KMS-11 (cell line): ENCODE results near the gene ACRV1.

Source experiments
- H2AFZ ChIP-seq: fragments of 200-600 bp; sonication (generic); 2 replicates; pipeline ENCODE4 v1.6.1; 2016; ENCODE audit warnings: antibody characterized with exemption, mixed run types, low read depth
- H3K27ac ChIP-seq: fragments of 200-600 bp; sonication (generic); 2 replicates; pipeline ENCODE4 v1.6.1; 2016; ENCODE audit warnings: mild to moderate bottlenecking, mixed run types
- H3K27me3 ChIP-seq: fragments of 200-600 bp; sonication (generic); 2 replicates; pipeline ENCODE4 v1.6.1; 2017; ENCODE audit warnings: mild to moderate bottlenecking, low read depth, mixed run types, moderate library complexity; ENCODE audit not compliant: insufficient read depth
- H3K36me3 ChIP-seq: fragments of 200-600 bp; sonication (generic); 2 replicates; pipeline ENCODE4 v1.6.1; 2017; ENCODE audit warnings: mild to moderate bottlenecking, mixed run types; ENCODE audit not compliant: insufficient read depth
- H3K4me1 ChIP-seq: fragments of 200-600 bp; sonication (generic); 2 replicates; pipeline ENCODE4 v1.6.1; 2016; ENCODE audit warnings: mild to moderate bottlenecking, low read depth, mixed run types; ENCODE audit not compliant: poor library complexity, severe bottlenecking
- H3K4me2 ChIP-seq: fragments of 200-600 bp; sonication (generic); 2 replicates; pipeline ENCODE4 v1.7.0; 2016; ENCODE audit warnings: mild to moderate bottlenecking, mixed run types
- H3K4me3 ChIP-seq: fragments of 200-600 bp; sonication (generic); IDR thresholded peaks from 2 replicates; pipeline ENCODE4 v1.6.1; 2017; ENCODE audit warnings: low read depth, low read length, mixed read lengths; ENCODE audit not compliant: insufficient read depth
- H3K79me2 ChIP-seq: fragments of 200-600 bp; sonication (generic); 2 replicates; pipeline ENCODE4 v1.6.1; 2016; ENCODE audit warnings: low read depth, mixed run types; ENCODE audit not compliant: insufficient read depth
- H3K9ac ChIP-seq: fragments of 200-600 bp; sonication (generic); 2 replicates; pipeline ENCODE4 v1.6.1; 2016; ENCODE audit warnings: mild to moderate bottlenecking, mixed run types
- H4K20me1 ChIP-seq: fragments of 200-600 bp; sonication (generic); 2 replicates; pipeline ENCODE4 v1.6.1; 2016; ENCODE audit warnings: mild to moderate bottlenecking, mixed run types; ENCODE audit not compliant: insufficient read depth
- TF ChIP-seq, protein P1 (sequence below): fragments of 200-600 bp; sonication (generic); conservative IDR thresholded peaks from 2 replicates; pipeline ENCODE4 v1.6.1; 2017; ENCODE audit warnings: low read depth, mild to moderate bottlenecking, antibody characterized with exemption, low read length, moderate library complexity, mixed read lengths

Gene ACRV1

DNA sequence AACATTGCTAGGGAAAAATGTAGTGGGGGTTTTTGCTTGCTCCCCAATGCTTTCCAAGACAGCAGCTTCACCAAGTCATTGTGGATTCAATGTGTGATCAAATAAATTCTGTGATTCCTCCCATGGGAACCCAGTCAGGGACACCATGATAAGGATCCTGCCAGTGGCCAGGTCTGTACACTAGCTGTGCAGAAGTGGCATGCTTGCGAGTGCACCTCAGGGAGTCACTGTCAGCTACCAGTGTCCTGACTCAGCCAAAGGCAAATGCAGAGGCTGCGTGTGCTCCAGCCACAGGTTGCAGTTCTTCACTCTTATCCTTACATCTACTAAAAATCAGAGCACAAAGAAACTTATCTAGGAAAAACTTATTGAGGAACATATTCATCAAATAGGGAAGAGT, 9.4 kb upstream of the ACRV1 start:
- no peak overlapping the region for H3K4me3 ChIP-seq
- no peaks in the 10 kb centered on the region for H3K27me3 ChIP-seq
- H2AFZ ChIP-seq, result no peak overlapping the region
- H3K4me1 ChIP-seq, result no peaks in the 10 kb centered on the region
- H3K36me3 ChIP-seq, result no peaks in the 10 kb centered on the region
- H3K27ac ChIP-seq, result no peak overlapping the region
- no peaks in the 10 kb centered on the region for H4K20me1 ChIP-seq
- H3K9ac ChIP-seq, result no peak overlapping the region
- H3K4me2 ChIP-seq, result no peak overlapping the region
- TF ChIP-seq, protein P1, sequence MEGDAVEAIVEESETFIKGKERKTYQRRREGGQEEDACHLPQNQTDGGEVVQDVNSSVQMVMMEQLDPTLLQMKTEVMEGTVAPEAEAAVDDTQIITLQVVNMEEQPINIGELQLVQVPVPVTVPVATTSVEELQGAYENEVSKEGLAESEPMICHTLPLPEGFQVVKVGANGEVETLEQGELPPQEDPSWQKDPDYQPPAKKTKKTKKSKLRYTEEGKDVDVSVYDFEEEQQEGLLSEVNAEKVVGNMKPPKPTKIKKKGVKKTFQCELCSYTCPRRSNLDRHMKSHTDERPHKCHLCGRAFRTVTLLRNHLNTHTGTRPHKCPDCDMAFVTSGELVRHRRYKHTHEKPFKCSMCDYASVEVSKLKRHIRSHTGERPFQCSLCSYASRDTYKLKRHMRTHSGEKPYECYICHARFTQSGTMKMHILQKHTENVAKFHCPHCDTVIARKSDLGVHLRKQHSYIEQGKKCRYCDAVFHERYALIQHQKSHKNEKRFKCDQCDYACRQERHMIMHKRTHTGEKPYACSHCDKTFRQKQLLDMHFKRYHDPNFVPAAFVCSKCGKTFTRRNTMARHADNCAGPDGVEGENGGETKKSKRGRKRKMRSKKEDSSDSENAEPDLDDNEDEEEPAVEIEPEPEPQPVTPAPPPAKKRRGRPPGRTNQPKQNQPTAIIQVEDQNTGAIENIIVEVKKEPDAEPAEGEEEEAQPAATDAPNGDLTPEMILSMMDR, result no peak
- H3K79me2 ChIP-seq, result no peaks in the 10 kb centered on the region

DNA sequence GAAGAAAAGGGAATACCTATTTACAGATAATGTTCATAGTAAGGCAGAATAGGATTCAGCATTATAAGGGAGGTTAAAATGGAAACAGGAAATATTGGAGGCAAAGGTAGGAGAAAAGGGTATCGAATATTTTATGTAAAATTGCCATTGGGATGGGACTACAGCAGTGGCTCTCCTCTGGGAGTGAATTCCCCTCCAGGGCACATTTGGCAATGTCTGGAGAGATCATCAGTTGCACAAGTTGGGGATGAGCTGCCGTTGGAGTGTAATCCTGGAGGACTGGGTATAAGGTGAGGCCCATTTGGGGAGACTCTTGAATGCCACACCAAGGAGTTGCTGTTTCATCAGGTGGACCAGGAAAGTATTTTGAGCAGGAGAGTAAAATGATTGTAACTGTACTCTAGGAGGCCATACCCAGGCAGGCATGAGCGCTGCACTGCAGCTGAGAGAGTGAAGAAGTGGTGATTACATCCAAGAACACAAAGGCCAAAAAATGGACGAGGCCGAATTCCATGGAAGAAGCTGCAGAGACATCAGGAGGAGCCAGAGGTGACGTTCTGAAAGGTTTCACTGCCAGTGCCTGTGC, 8.7 kb upstream of the ACRV1 start:
- Histone ChIP-seq H3K36me3 (no peaks in the 10 kb centered on the region), H3K27me3 (no peaks in the 10 kb centered on the region), H3K9ac (no peak overlapping the region), H3K27ac (no peak overlapping the region), H3K4me2 (no peak overlapping the region), H3K79me2 (no peaks in the 10 kb centered on the region), H3K4me3 (no peak overlapping the region), H4K20me1 (no peaks in the 10 kb centered on the region), H2AFZ (no peak overlapping the region), H3K4me1 (no peaks in the 10 kb centered on the region)
- TF ChIP-seq, protein P1, result no peak

DNA sequence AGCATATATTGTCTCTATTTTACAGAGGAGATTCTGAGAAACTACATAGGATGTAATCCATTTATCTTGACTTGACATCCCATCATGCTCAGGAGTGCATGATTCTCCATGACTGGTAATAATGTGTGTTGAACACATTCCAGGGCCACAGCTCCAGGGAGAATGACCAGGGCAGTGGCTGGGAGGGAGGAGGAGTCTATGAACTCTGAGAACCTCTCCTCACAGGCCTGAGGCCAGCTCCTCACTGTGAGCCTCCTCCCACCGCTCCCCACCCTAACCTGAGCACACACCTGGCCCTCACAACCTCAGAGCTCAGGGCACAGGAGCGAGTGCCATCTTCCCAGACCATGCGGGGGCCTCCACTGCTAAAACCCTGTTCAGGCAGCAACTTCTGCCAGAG, 8.0 kb upstream of the ACRV1 start:
- Histone ChIP-seq H3K79me2 (no peaks in the 10 kb centered on the region), H3K27ac (no peak overlapping the region), H4K20me1 (no peaks in the 10 kb centered on the region), H3K36me3 (no peaks in the 10 kb centered on the region), H3K4me3 (no peak overlapping the region), H3K27me3 (no peaks in the 10 kb centered on the region), H3K4me1 (no peaks in the 10 kb centered on the region), H2AFZ (no peak overlapping the region), H3K9ac (no peak overlapping the region), H3K4me2 (no peak overlapping the region)
- TF ChIP-seq, protein P1, result no peak

DNA sequence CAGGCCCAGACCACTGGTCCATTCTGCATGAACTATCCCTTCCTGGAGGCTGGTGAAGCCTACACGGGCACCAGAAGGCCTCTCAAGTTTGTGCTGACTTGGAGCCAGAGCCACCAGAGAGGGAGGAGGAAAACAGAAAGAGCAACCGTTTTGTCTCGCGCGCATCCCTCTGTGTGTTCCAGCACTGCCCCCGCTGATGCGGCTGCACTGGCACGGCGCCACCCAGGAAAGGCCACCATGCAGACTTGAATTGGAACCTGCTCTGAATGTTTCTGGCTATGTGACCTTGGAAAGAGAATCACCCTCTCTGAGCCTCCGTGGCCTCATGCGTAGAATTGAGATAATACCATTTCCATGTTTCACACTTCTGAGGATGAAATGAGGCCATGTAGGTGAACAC, 7.4 kb upstream of the ACRV1 start:
- Histone ChIP-seq H3K4me3 (no peak overlapping the region), H3K9ac (no peak overlapping the region), H3K4me2 (no peak overlapping the region), H3K4me1 (no peaks in the 10 kb centered on the region), H3K36me3 (no peaks in the 10 kb centered on the region), H2AFZ (no peak overlapping the region), H3K27me3 (no peaks in the 10 kb centered on the region), H3K27ac (no peak overlapping the region), H4K20me1 (no peaks in the 10 kb centered on the region), H3K79me2 (no peaks in the 10 kb centered on the region)
- TF ChIP-seq, protein P1, result no peak

DNA sequence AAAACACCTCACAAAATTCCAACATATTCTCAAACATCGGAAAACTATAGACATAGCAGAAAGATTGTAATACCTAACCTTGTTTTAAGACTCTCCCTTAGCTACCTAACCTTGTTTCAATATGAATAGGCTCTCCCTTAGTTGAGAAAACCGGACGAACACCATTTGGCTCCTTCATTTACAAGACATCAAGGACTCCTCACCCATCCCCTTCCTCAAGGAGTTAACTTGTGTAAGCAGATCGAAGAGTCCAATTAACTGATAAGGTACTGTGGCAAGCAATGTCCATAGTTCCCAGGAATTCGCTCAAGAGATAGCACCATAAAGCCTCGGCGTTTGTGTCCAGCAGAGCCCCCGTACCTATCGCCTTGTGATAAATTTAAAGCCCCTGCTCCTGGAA, 4.6 kb upstream of the ACRV1 start:
- H3K27ac ChIP-seq, result no peak overlapping the region
- TF ChIP-seq, protein P1, result no peak
- H3K27me3 ChIP-seq, result no peaks in the 10 kb centered on the region
- no peaks in the 10 kb centered on the region for H3K79me2 ChIP-seq
- H3K4me3 ChIP-seq, result no peak overlapping the region
- H3K9ac ChIP-seq, result no peak overlapping the region
- H3K4me2 ChIP-seq, result no peak overlapping the region
- H3K36me3 ChIP-seq, result no peaks in the 10 kb centered on the region
- no peaks in the 10 kb centered on the region for H3K4me1 ChIP-seq
- H4K20me1 ChIP-seq, result no peaks in the 10 kb centered on the region
- H2AFZ ChIP-seq, result no peak overlapping the region
